ENCODE data around the gene KLHL5. TPM values are rescaled to one million over a fixed set of nuclear protein-coding genes. Genes with fewer than 3 reads are reported as not detected.

Gene KLHL5
- total RNA-seq, 3 donors from 2014 or later (not counting 1 experiment from before 2014, with no cell fraction given), result 12.6 to 14.2 (median 13.7) TPM

- Histone ChIP-seq H3K4me1 (ENCODE audit: control insufficient read depth, insufficient read depth, low read length) (peaks cover 5% of the 10 kb centered on the region), H3K27me3 (ENCODE audit: control insufficient read depth, insufficient read depth, low read length) (no peaks in the 10 kb centered on the region), H3K4me3 (ENCODE audit: low read length) (no peak overlapping the region), H3K27ac (ENCODE audit: low read length) (no peak overlapping the region), H3K36me3 (ENCODE audit: control insufficient read depth, insufficient read depth, low read length) (no peaks in the 10 kb centered on the region), H3K9me3 (ENCODE audit: control insufficient read depth, insufficient read depth, low read length) (no peaks in the 10 kb centered on the region)
- intact Hi-C loops (cut with micrococcal nuclease), result no loop called here
- TF ChIP-seq CTCF (IDR thresholded peaks at IDR 0.05), result no peak
- peaks cover 0 to 2% of the 10 kb centered on the region in 2 donors for H3K4me1 Mint-ChIP-seq
- H3K27me3 Mint-ChIP-seq (ENCODE audit: low read depth in 2 of 2), result no peaks in the 10 kb centered on the region
- 100% methylated on average over 2 of the region's 3 CpGs for WGBS (ENCODE audit: insufficient coverage)
- no peaks in the 10 kb centered on the region for H3K36me3 Mint-ChIP-seq
- no peak overlapping the region for H3K4me3 Mint-ChIP-seq
- ATAC-seq (no peak), DNase-seq (no peak)
- no peaks in the 10 kb centered on the region for H3K9me3 Mint-ChIP-seq
- no peak overlapping the region for H3K27ac Mint-ChIP-seq
These were observed 24.1 kb upstream of the KLHL5 start for GRCh38 chr4:39037941-39038340.

GRCh38 chr4:39039108-39039507 lies 22.9 kb upstream of the KLHL5 start:
- intact Hi-C loops (cut with micrococcal nuclease), result no loop called here
- Mint-ChIP-seq H3K4me3 (no peak overlapping the region), H3K36me3 (no peaks in the 10 kb centered on the region), H3K27ac (no peak overlapping the region), H3K4me1 (peaks cover 11% of the 10 kb centered on the region in 2 donors), H3K27me3 (ENCODE audit: low read depth in 2 of 2) (no peaks in the 10 kb centered on the region), H3K9me3 (no peaks in the 10 kb centered on the region)
- ATAC-seq (no peak), DNase-seq (no peak)
- no peaks in the 10 kb centered on the region for H3K9me3 ChIP-seq (ENCODE audit: control insufficient read depth, insufficient read depth, low read length)
- TF ChIP-seq CTCF (IDR thresholded peaks at IDR 0.05), result no peak
- H3K4me3 ChIP-seq (ENCODE audit: low read length), result no peak overlapping the region
- H3K27me3 ChIP-seq (ENCODE audit: control insufficient read depth, insufficient read depth, low read length), result no peaks in the 10 kb centered on the region
- no peaks in the 10 kb centered on the region for H3K36me3 ChIP-seq (ENCODE audit: control insufficient read depth, insufficient read depth, low read length)
- no peak overlapping the region for H3K27ac ChIP-seq (ENCODE audit: low read length)
- WGBS (ENCODE audit: insufficient coverage), result 97% methylated on average over 3 of the region's 3 CpGs
- H3K4me1 ChIP-seq (ENCODE audit: control insufficient read depth, insufficient read depth, low read length), result peaks cover 9% of the 10 kb centered on the region

DNA sequence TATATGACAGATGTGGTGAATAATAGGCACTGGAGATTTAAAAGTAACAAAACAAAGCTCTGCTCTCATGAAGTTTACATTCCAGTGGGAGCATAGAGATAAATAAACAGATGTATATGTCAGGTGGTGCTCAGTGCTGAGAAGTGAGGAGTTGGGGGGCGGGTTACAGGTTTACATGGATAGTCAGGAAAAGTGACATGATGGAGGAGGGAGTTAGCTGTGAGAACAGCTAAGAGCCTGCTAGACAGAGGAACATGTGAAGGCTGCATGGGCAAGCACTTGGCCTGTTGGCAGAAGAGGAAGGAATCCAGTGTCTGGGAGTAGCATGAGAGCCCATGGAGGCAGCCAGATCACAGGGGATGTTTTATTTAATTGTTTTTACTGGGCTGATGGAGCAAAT lies 19.7 kb upstream of the KLHL5 start:
- H3K27ac ChIP-seq (ENCODE audit: low read length), result no peak overlapping the region
- 93% methylated on average over 1 of the region's 1 CpG for WGBS (ENCODE audit: insufficient coverage)
- intact Hi-C loops (cut with micrococcal nuclease), result loop anchor here (10.0 kb wide), 1 partner anchor 412 kb away; the partner anchor contains the start of genes LIAS and RPL9
- H3K4me3 Mint-ChIP-seq, result peak overlapping the region; percentile 33
- H3K27me3 Mint-ChIP-seq (ENCODE audit: low read depth in 2 of 2), result no peaks in the 10 kb centered on the region
- DNase-seq (no peak), ATAC-seq (no peak)
- H3K36me3 Mint-ChIP-seq, result no peaks in the 10 kb centered on the region
- H3K4me1 Mint-ChIP-seq, result peaks cover 21 to 27% of the 10 kb centered on the region in 2 donors
- no peak overlapping the region for H3K4me3 ChIP-seq (ENCODE audit: low read length)
- H3K27me3 ChIP-seq (ENCODE audit: control insufficient read depth, insufficient read depth, low read length), result no peaks in the 10 kb centered on the region
- peak overlapping the region; percentile 14 to 93 for H3K27ac Mint-ChIP-seq
- H3K4me1 ChIP-seq (ENCODE audit: control insufficient read depth, insufficient read depth, low read length), result peaks cover 20% of the 10 kb centered on the region
- no peaks in the 10 kb centered on the region for H3K9me3 ChIP-seq (ENCODE audit: control insufficient read depth, insufficient read depth, low read length)
- H3K9me3 Mint-ChIP-seq, result no peaks in the 10 kb centered on the region
- H3K36me3 ChIP-seq (ENCODE audit: control insufficient read depth, insufficient read depth, low read length), result no peaks in the 10 kb centered on the region
- no peak for TF ChIP-seq CTCF (IDR thresholded peaks at IDR 0.05)
